Tibial artery (tissue), 4 donors: ENCODE measurements around the gene DUT.

Source experiments
- DNase-seq, 2 donors: peaks; one replicate each; pipeline ENCODE4 v3.0.0-alpha.2; 2019
- H3K27ac ChIP-seq, 2 donors: fragments of 200-600 bp; sonication (generic) in 1 of 2; 1 replicate in 1 of 2; 2 replicates in 1 of 2; pipeline ENCODE4 v1.5.1; 2018 to 2019; ENCODE audit warnings: mild to moderate bottlenecking in 1 of 2
- H3K27me3 ChIP-seq, 2 donors: fragments of 200-600 bp; sonication (generic) in 1 of 2; one replicate each; pipeline versions ENCODE4 v1.5.1 to v1.6.0; 2016 to 2019
- H3K36me3 ChIP-seq, 3 donors: fragments of 200-600 bp; sonication (generic) in 2 of 3; one replicate each; pipeline ENCODE4 v1.5.1; 2016 to 2019; ENCODE audit warnings: mild to moderate bottlenecking in 2 of 3
- H3K4me1 ChIP-seq, 4 donors: fragments of 200-600 bp; sonication (generic) in 2 of 4; 1 replicate in 3 of 4; 2 replicates in 1 of 4; pipeline ENCODE4 v1.5.1; 2016 to 2019
- H3K4me3 ChIP-seq, 2 donors: fragments of 200-600 bp; sonication (generic) in 1 of 2; 1 replicate in 1 of 2; 2 replicates in 1 of 2; pipeline ENCODE4 v1.5.1; 2018 to 2019; ENCODE audit warnings: mild to moderate bottlenecking in 2 of 2
- H3K9me3 ChIP-seq, 3 donors: fragments of 200-600 bp; sonication (generic) in 1 of 3; one replicate each; pipeline ENCODE4 v1.5.1; 2016 to 2019
- CTCF ChIP-seq, 2 experiments: fragments of 200-600 bp in 1 of 2; fragments of 450-650 bp in 1 of 2; IDR thresholded peaks; one replicate each; pipeline ENCODE4 v1.5.1; 2017 to 2019; ENCODE audit warnings: antibody characterized with exemption in 2 of 2, mild to moderate bottlenecking in 1 of 2, moderate library complexity in 1 of 2
- intact Hi-C: fragments of 100-400 bp; cut with DNase I; formaldehyde crosslinking; loops from one replicate; pipeline ENCODE4 v1.15.0; 2023; ENCODE audit warnings: low total_unique reads

Gene DUT

GRCh38 chr15:48354694-48355303, 23.6 kb downstream of the DUT start:
- Histone ChIP-seq H3K4me1 (peaks cover 0 to 15% (median 10%) of the 10 kb centered on the region in 4 donors), H3K9me3 (no peaks in the 10 kb centered on the region), H3K36me3 (no peaks in the 10 kb centered on the region), H3K27ac (peak overlapping the region in 1 of 2 donors; percentile 21), H3K27me3 (no peaks in the 10 kb centered on the region), H3K4me3 (no peak overlapping the region)
- no peak for TF ChIP-seq CTCF (IDR thresholded peaks at IDR 0.05)
- DNase-seq, result no peak
- intact Hi-C loops, result loop anchor here (10.0 kb wide), 2 partner anchors 100 to 1160 kb away; no protein-coding TSS in a partner anchor

GRCh38 chr15:48355377-48355776, 24.1 kb downstream of the DUT start:
- H3K27me3 ChIP-seq, result no peaks in the 10 kb centered on the region
- peak overlapping the region in 1 of 2 donors; percentile 21 for H3K27ac ChIP-seq
- DNase-seq, result no peak
- intact Hi-C loops, result loop anchor here (10.0 kb wide), 2 partner anchors 99 to 1161 kb away; no protein-coding TSS in a partner anchor
- H3K9me3 ChIP-seq, result no peaks in the 10 kb centered on the region
- H3K4me1 ChIP-seq, result peaks cover 0 to 15% (median 10%) of the 10 kb centered on the region in 4 donors
- H3K36me3 ChIP-seq, result no peaks in the 10 kb centered on the region
- TF ChIP-seq CTCF (IDR thresholded peaks at IDR 0.05), result no peak
- H3K4me3 ChIP-seq, result no peak overlapping the region

GRCh38 chr15:48358229-48359152, 27.3 kb downstream of the DUT start:
- no peak overlapping the region for H3K4me3 ChIP-seq
- no peaks in the 10 kb centered on the region for H3K36me3 ChIP-seq
- DNase-seq, result no peak
- peaks cover 0 to 15% (median 10%) of the 10 kb centered on the region in 4 donors for H3K4me1 ChIP-seq
- TF ChIP-seq CTCF (IDR thresholded peaks at IDR 0.05), result peak; percentile 59 to 73
- intact Hi-C loops, result loop anchor here (10.0 kb wide), 2 partner anchors 96 to 1164 kb away; no protein-coding TSS in a partner anchor
- no peaks in the 10 kb centered on the region for H3K27me3 ChIP-seq
- no peaks in the 10 kb centered on the region for H3K9me3 ChIP-seq
- peak overlapping the region; percentile 1 to 41 for H3K27ac ChIP-seq

GRCh38 chr15:48360841-48361240, 29.6 kb downstream of the DUT start:
- Histone ChIP-seq H3K27me3 (no peaks in the 10 kb centered on the region), H3K36me3 (no peaks in the 10 kb centered on the region), H3K4me1 (peaks cover 0 to 15% (median 10%) of the 10 kb centered on the region in 4 donors), H3K27ac (no peak overlapping the region), H3K9me3 (no peaks in the 10 kb centered on the region), H3K4me3 (no peak overlapping the region)
- TF ChIP-seq CTCF (IDR thresholded peaks at IDR 0.05), result no peak
- intact Hi-C loops, result no loop called here
- DNase-seq, result no peak

GRCh38 chr15:48361685-48362084, 30.5 kb downstream of the DUT start:
- Histone ChIP-seq H3K9me3 (no peaks in the 10 kb centered on the region), H3K27me3 (no peaks in the 10 kb centered on the region), H3K27ac (no peak overlapping the region), H3K36me3 (no peaks in the 10 kb centered on the region), H3K4me3 (no peak overlapping the region), H3K4me1 (peaks cover 0 to 15% (median 10%) of the 10 kb centered on the region in 4 donors)
- no peak for DNase-seq
- TF ChIP-seq CTCF (IDR thresholded peaks at IDR 0.05), result no peak
- intact Hi-C loops, result no loop called here
